HG03571 (cell line): Measurements from ENCODE around the gene MGAM2.

Source experiments
- ATAC-seq: cut with Tn5 transposase; IDR thresholded peaks from one replicate; pipeline ENCODE4 v1.9.1; 2021; ENCODE audit not compliant: unreplicated experiment

MGAM2 gene

GRCh38 chr7:142114207-142114606 lies 2.7 kb downstream of the MGAM2 start:
- ATAC-seq: no peak

DNA sequence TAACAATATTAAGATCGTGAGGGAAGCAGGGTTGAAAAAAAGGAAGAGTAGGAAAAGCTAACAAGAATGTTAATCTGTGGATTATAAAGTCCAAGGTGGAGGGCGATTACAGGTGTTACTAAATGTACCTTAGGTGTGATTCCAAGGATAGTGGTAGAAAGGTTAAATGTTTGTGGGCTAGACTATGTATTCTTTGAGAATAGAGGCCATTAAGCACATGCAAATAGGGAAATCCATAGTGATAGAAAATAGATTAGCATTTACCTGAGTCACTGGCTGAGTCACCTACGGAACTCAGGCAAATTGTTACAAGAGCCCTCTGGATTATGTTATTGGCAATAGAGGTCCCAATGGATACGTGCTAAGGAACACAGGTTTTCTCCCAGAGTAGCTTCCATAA lies 9.0 kb downstream of the MGAM2 start:
- no peak for ATAC-seq

DNA sequence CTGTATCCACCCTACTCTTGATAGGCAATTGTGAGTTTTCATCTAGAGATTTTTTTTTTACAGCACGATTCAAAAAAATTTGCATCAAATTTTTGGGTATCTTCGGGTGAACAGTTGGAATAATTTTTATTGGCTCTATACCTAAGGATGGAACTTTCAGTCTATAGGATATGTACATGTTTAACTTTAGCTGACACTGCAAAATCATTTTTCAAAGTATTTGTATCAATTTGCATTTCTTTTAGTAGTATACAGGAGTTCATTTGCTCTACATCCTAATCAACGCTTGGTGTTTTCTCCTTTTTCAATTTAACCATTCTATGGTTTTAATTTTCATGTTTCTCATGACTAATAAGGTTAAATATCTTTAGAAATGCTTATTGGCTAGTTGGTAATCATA lies 11.7 kb downstream of the MGAM2 start:
- ATAC-seq: no peak

- no peak for ATAC-seq
Measured at GRCh38 chr7:142125256-142125955, 13.9 kb downstream of the MGAM2 start.

DNA sequence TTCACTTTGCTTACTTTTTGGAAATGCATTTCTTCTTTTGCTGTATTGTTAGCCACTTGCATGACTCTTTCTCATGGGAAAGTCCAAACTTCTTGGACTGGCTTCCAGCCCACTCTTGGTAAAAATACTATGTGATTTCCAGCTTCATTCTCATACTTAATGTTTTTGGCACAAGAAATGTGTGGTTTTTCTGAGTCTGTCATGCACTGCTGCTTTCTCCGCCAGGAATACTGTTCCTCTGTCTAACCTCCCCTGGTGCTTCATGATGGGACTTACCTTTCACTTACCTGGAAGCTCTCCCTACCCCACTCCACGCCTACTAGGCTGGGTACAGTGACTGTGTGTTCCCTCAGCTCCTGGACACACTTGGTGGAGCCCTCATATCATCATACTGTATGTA lies 18.7 kb downstream of the MGAM2 start:
- ATAC-seq: no peak

GRCh38 chr7:142131439-142132185 lies 20.1 kb downstream of the MGAM2 start:
- ATAC-seq: no peak

DNA sequence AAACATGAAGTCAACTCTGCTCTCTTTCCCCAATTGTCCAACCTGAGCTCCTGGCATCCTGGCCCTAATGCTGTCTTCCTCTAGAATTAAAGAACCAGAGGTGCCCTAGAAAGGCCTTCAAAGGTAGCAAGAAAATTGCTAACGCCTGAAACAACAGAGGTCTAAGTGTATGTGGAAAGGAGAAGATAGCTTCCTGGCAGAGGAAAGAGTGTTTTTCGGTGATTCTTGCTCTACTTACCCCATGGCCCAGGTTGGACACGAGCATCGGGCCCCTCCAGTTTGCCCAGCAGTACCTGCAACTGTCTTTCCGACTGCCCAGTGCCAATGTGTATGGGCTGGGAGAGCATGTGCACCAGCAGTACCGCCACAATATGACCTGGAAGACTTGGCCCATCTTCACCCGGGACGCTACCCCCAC lies 22.2 kb downstream of the MGAM2 start:
- ATAC-seq: no peak

DNA sequence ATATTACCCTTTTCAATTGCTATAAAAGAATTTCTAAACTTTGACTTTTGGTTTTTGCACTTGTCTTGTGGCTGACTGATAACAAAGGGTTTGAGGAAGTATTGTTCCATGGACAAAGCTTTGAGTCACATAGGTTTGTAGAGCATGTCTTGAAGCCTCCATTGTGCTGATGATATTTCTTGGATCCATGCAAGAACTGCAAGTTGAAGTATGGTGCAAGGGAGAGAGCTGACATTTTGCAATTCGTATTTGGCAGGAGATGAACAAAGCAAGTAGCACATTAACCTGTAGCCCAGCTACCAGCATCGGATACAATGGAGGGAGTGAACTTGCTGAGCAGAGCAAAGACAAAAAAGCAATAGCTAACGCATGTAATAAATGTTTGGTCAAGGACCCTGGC lies 23.4 kb downstream of the MGAM2 start:
- ATAC-seq: no peak

DNA sequence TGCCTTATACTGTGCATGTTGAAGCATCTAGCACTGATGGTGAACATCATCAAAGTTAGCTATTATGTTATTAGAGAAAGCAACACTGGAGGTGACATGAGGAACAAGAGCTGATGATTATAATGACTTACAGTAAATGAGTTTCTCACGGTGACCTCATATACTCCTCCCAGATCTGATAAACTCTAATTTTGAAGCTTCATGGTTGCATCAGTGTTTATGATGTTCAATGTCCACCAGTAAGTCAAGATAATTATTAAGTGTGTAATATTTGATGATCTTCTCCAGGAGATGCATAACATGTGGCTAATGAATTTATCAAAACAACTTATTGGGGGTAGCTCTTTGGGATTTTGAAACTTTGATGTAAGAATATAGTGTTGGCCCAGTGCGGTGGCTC lies 27.5 kb downstream of the MGAM2 start:
- no peak for ATAC-seq

DNA sequence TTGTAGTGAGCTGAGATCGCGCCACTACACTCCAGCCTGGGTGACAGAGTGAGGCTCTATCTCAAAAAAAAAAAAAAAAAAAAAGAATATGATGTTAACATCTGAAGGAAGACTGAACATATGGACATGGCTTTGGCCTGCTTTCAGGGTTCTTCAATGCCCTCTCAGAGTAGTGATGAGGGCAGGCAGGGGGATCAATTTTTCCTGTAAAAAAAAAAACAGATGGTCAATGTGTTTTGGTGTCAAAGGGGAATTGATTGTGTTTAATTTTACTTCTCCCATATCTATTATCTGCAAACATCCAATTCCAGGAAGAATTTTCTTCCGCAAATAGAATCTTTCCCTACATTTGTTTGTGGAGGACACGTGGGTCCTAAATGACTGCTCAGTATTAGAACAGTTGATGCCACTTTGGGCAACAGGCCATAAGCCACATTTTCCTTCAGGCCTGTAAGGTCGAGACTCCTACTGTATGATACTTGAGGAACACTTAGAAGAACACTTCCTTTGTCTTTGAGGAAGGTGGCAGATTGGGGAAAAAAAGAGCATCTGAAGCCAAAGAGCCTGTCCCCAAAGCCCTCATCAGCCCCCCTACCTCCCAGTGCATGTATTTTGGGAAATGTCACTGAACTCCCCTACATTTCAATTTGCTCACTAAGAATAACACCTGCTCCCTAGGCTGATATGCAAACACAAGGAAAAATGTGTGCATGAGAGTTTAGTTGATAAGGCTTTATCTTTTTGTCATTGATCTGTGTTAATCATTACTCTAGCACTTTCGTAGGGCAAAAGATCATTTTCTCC lies 28.3 kb downstream of the MGAM2 start:
- ATAC-seq: no peak

DNA sequence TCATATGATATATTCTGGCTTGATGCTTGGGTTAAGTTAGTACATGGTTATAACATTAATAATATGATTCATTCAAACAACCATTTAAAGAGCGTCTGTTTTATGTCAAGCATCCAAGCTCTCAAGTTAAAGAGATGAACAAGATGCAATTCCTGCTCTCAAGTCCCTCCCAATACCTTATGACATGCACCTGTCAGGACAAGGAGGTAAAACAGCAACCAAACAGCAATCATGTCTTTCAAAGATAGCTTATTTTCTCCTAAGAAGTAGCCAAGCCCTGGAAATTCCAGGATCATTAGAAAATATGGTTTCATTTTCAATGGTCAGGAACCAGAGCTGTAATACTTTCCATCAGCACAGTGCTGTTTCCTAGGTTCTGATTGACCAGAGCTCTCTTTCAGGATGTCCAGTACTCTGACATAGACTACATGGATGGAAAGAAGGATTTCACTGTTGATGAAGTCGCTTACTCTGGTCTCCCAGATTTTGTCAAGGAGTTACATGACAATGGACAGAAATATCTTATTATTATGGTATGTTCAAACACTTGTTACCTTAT lies 29.0 kb downstream of the MGAM2 start:
- ATAC-seq: no peak

- no peak for ATAC-seq
Measured at GRCh38 chr7:142142702-142143101, 31.2 kb downstream of the MGAM2 start.

- ATAC-seq: no peak
Measured at GRCh38 chr7:142146124-142146523, 34.6 kb downstream of the MGAM2 start.

DNA sequence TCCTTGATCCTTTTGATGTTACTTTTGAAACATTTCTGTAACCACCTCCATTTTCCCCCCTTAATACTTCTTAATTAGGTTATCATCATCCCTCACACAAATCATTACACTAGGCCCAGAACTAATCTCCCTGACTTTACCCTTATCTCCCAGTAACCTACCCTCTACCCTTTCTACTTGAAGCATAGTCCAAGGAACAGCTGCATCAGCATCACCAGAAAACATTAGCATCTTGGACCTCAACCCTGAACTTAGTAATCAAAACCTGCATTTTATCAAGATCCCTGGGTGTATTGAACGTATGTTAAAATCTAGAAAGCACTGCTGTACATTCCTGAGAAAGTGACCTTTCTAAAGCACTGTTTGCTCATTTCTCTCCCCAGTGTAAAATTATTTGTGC lies 38.8 kb downstream of the MGAM2 start:
- ATAC-seq: no peak

DNA sequence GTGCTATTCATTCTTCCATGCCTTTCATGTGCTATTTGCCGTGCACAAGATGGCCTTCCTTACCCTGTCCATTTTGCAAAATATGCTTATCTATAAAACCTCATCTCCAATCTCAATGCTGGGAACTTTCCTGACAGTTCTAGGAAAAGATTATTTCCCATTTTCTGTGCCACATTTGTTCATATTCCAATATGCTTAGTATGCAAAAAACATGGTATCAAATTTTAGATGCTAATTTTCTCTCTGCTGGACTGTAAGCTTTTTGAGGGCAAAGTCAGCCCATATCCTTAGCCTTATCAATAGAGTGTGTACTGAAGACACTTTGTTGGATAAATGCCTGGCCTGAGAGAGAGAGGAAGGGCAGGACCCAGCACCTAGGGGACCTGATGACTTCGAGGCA lies 39.4 kb downstream of the MGAM2 start:
- ATAC-seq: no peak

DNA sequence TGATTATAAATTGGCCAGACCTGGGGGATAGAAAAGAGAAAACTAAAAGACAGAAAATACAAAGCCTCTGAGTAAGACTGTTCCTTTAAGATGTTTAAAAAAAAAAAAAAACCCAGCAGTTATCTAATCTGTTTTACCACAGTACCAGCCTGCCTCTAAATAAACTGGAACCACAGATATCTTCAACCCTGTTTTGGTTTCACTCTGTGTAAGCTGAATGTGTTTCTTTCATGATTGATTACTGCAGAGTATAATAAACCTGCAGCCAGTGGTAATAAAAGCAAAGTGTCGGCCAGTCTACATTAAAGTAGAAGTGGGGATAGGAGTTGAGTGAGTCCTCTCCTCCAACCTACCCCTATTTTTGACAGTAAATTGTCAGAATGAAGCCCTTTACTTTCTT lies 40.6 kb downstream of the MGAM2 start:
- no peak for ATAC-seq

- ATAC-seq: no peak
Measured at GRCh38 chr7:142153400-142153799, 41.9 kb downstream of the MGAM2 start.

DNA sequence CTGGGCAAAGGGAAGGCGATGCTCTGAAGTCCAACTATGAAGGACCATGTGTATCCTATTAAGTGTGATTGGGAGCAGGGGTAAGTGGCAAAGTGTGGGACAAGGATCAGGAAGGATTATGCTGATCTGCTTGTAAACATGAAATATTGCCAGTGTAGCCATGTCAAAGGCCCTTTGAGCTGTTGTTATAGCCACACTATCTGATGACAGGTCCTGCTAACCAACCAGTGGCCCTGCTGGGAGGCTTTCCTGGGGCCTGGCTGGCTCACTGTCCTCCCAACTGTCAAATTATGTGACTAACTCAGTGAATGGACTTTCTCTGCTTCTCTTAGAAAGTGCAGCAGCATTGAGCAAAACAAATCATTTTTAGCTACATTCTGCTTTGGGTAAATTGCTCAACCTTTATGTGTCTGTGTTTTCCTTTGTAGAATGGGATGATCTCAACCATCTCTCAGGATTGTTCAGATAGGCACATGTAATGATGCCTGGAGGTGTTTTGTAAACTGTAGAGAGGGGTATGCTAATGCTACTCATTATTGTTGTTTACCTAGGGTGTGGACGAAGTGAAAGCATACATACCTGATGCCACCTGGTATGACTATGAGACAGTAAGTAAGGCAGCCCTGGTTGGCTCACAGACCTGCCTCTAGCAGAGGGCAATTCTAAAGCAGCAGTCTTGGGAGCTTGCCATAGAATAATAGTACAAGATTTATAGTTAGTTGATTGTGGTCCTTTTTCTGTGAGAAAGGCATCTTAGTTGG lies 47.4 kb downstream of the MGAM2 start:
- no peak for ATAC-seq

- ATAC-seq: no peak
Measured at GRCh38 chr7:142161921-142162320, 50.4 kb downstream of the MGAM2 start.

GRCh38 chr7:142168746-142169145 lies 57.2 kb downstream of the MGAM2 start:
- ATAC-seq: no peak

GRCh38 chr7:142172932-142173331 lies 61.4 kb downstream of the MGAM2 start:
- ATAC-seq: no peak
